HEK293 (cell line): ENCODE measurements around the gene CACNA2D1.

ENCODE experiments used
- CTCF ChIA-PET: fragments of 350-600 bp; formaldehyde crosslinking; extraction: SDS; loops from one replicate; lab custom pipeline; 2021; ENCODE audit warnings: antibody characterized with exemption; lab: Yijun Ruan, JAX
- POLR2A ChIA-PET: fragments of 300-600 bp; formaldehyde crosslinking; extraction: SDS; loops from one replicate; lab custom pipeline; 2020; ENCODE audit warnings: antibody characterized with exemption, inconsistent platforms; lab: Yijun Ruan, JAX
- H3K27ac ChIP-seq: fragments of 200-500 bp; sonication (Bioruptor generic); 2 replicates; pipeline ENCODE4 v1.5.1; 2014; ENCODE audit warnings: low read depth, low read length, control low read depth, inconsistent platforms; ENCODE audit errors: extremely low read depth
- H3K36me3 ChIP-seq, 2 experiments: fragments of 200-500 bp in 1 of 2; sonication (Bioruptor generic) in 1 of 2; 1 replicate in 1 of 2; 2 replicates in 1 of 2; pipeline ENCODE4 v1.5.1; 2014 to 2017; ENCODE audit warnings: inconsistent platforms in 2 of 2, low read length in 2 of 2; ENCODE audit not compliant: control insufficient read depth in 2 of 2, insufficient read depth in 1 of 2
- H3K4me1 ChIP-seq: fragments of 200-500 bp; sonication (Bioruptor generic); 2 replicates; pipeline ENCODE4 v1.5.1; 2014; ENCODE audit warnings: mild to moderate bottlenecking, low read length, inconsistent platforms; ENCODE audit not compliant: control insufficient read depth, insufficient read depth
- H3K4me3 ChIP-seq: 2 replicates; pipeline ENCODE4 v1.5.1; 2011; ENCODE audit warnings: low read depth, mild to moderate bottlenecking, control low read depth, low read length, moderate library complexity
- H3K9me3 ChIP-seq: fragments of 200-500 bp; sonication (Bioruptor generic); 2 replicates; pipeline ENCODE4 v1.5.1; 2014; ENCODE audit warnings: low read depth, low read length, inconsistent platforms; ENCODE audit not compliant: control insufficient read depth, insufficient read depth
- FEZF1 ChIP-seq: fragments of 450-650 bp; formaldehyde crosslinking; IDR thresholded peaks from 2 replicates; pipeline ENCODE4 v1.5.1; 2016; ENCODE audit warnings: missing biosample characterization, missing genetic modification characterization
- KLF10 ChIP-seq: fragments of 450-650 bp; IDR thresholded peaks from 2 replicates; pipeline ENCODE4 v1.5.1; 2018; ENCODE audit warnings: missing biosample characterization, mild to moderate bottlenecking, missing genetic modification characterization
- MYNN ChIP-seq: fragments of 450-650 bp; formaldehyde crosslinking; IDR thresholded peaks from 2 replicates; pipeline ENCODE4 v1.5.1; 2016; ENCODE audit warnings: missing biosample characterization, missing genetic modification characterization, borderline replicate concordance
- PBX3 ChIP-seq: sonication (generic); formaldehyde crosslinking; IDR thresholded peaks from 2 replicates; pipeline ENCODE4 v1.8.1; 2022; ENCODE audit warnings: mild to moderate bottlenecking, moderate library complexity, missing genetic modification reagents
- ZBTB17 ChIP-seq: fragments of 450-650 bp; formaldehyde crosslinking; IDR thresholded peaks from 2 replicates; pipeline ENCODE4 v1.5.1; 2016; ENCODE audit warnings: missing biosample characterization, missing genetic modification characterization
- ZEB2 ChIP-seq: fragments of 450-650 bp; formaldehyde crosslinking; IDR thresholded peaks from 2 replicates; pipeline ENCODE4 v1.5.1; 2016; ENCODE audit warnings: missing biosample characterization, missing genetic modification characterization
- ZNF138 ChIP-seq: fragments of 450-650 bp; formaldehyde crosslinking; IDR thresholded peaks from 2 replicates; pipeline ENCODE4 v1.5.1; 2016; ENCODE audit warnings: missing biosample characterization, missing genetic modification characterization, borderline replicate concordance
- ZNF148 ChIP-seq: fragments of 450-650 bp; formaldehyde crosslinking; IDR thresholded peaks from 2 replicates; pipeline ENCODE4 v1.5.0; 2017; ENCODE audit warnings: missing biosample characterization, missing genetic modification characterization, borderline replicate concordance
- ZNF169 ChIP-seq: fragments of 450-650 bp; formaldehyde crosslinking; IDR thresholded peaks from 2 replicates; pipeline ENCODE4 v1.5.1; 2016; ENCODE audit warnings: missing biosample characterization, missing genetic modification characterization
- ZNF174 ChIP-seq: fragments of 450-650 bp; formaldehyde crosslinking; IDR thresholded peaks from 2 replicates; pipeline ENCODE4 v1.5.0; 2017; ENCODE audit warnings: missing biosample characterization, mild to moderate bottlenecking, missing genetic modification characterization
- ZNF311 ChIP-seq: fragments of 450-650 bp; formaldehyde crosslinking; IDR thresholded peaks from 2 replicates; pipeline ENCODE4 v1.5.1; 2017; ENCODE audit warnings: missing biosample characterization, missing genetic modification characterization, borderline replicate concordance
- ZNF366 ChIP-seq: fragments of 450-650 bp; formaldehyde crosslinking; conservative IDR thresholded peaks from 2 replicates; pipeline ENCODE4 v1.5.1; 2016; ENCODE audit warnings: missing biosample characterization, missing genetic modification characterization
- ZNF488 ChIP-seq: fragments of 450-650 bp; formaldehyde crosslinking; IDR thresholded peaks from 2 replicates; pipeline ENCODE4 v1.5.1; 2016; ENCODE audit warnings: missing biosample characterization, missing genetic modification characterization
- ZNF514 ChIP-seq: fragments of 450-650 bp; formaldehyde crosslinking; IDR thresholded peaks from 2 replicates; pipeline ENCODE4 v1.5.1; 2016; ENCODE audit warnings: missing biosample characterization, missing genetic modification characterization
- ZNF558 ChIP-seq: fragments of 450-650 bp; formaldehyde crosslinking; IDR thresholded peaks from 2 replicates; pipeline ENCODE4 v1.5.1; 2016; ENCODE audit warnings: missing biosample characterization, missing genetic modification characterization
- ZNF658 ChIP-seq: fragments of 450-650 bp; formaldehyde crosslinking; IDR thresholded peaks from 2 replicates; pipeline ENCODE4; 2016; ENCODE audit warnings: missing biosample characterization, missing genetic modification characterization
- ZNF692 ChIP-seq: fragments of 450-650 bp; formaldehyde crosslinking; IDR thresholded peaks from 2 replicates; pipeline ENCODE4 v1.5.1; 2016; ENCODE audit warnings: missing biosample characterization, missing genetic modification characterization
- ZNF701 ChIP-seq: fragments of 450-650 bp; formaldehyde crosslinking; IDR thresholded peaks from 2 replicates; pipeline ENCODE4 v1.5.1; 2016; ENCODE audit warnings: missing biosample characterization, missing genetic modification characterization
- ZNF747 ChIP-seq: fragments of 450-650 bp; formaldehyde crosslinking; IDR thresholded peaks from 2 replicates; pipeline ENCODE4 v1.5.1; 2016; ENCODE audit warnings: missing biosample characterization, missing genetic modification characterization
- ZSCAN18 ChIP-seq: fragments of 450-650 bp; formaldehyde crosslinking; IDR thresholded peaks from 2 replicates; pipeline ENCODE4 v1.5.1; 2016; ENCODE audit warnings: missing biosample characterization, missing genetic modification characterization

The CACNA2D1 gene

GRCh38 chr7:81908220-81908619 lies 535.4 kb downstream of the CACNA2D1 start (continued):
- TF ChIP-seq ZNF692 (tag by site-specific recombination), result no peak
- TF ChIP-seq, all 188 proteins: peak for 0

GRCh38 chr7:81903115-81903514 lies 540.5 kb downstream of the CACNA2D1 start:
- H3K4me1 ChIP-seq, result no peaks in the 10 kb centered on the region
- TF ChIP-seq ZNF169 (tag by site-specific recombination) (no peak), ZNF747 (tag by site-specific recombination) (no peak), ZNF138 (tag by site-specific recombination) (no peak), ZSCAN18 (tag by site-specific recombination) (no peak), ZNF701 (tag by site-specific recombination) (no peak), ZNF514 (tag by site-specific recombination) (no peak)
- H3K4me3 ChIP-seq, result no peak overlapping the region
- ChIA-PET CTCF (no interaction called here), POLR2A (no interaction called here)
- no peak overlapping the region for H3K27ac ChIP-seq
- no peaks in the 10 kb centered on the region for H3K9me3 ChIP-seq
- no peaks in the 10 kb centered on the region for H3K36me3 ChIP-seq

- TF ChIP-seq ZNF658 (tag by site-specific recombination) (no peak), ZNF558 (no peak), KLF10 (no peak), ZNF148 (no peak), MYNN (no peak), FEZF1 (tag by site-specific recombination) (no peak), ZNF488 (tag by site-specific recombination) (no peak), ZNF311 (no peak), ZEB2 (tag by site-specific recombination) (no peak), PBX3 (CRISPR knock-in tag) (no peak), ZNF174 (tag by site-specific recombination) (no peak), ZNF366 (tag by site-specific recombination) (no peak), ZBTB17 (no peak)
- H3K4me3 ChIP-seq, result no peak overlapping the region
- H3K36me3 ChIP-seq, result no peaks in the 10 kb centered on the region
- H3K27ac ChIP-seq, result no peak overlapping the region
- ChIA-PET CTCF (interaction anchor here (0.7 kb wide), 1 partner anchor 15 kb away, joined by 5 read pairs; no protein-coding TSS in a partner anchor), POLR2A (no interaction called here)
- H3K4me1 ChIP-seq, result no peaks in the 10 kb centered on the region
- H3K9me3 ChIP-seq, result no peaks in the 10 kb centered on the region
Observed at GRCh38 chr7:81902536-81902935, 541.0 kb downstream of the CACNA2D1 start.
